HG03354 (cell line): Measurements from ENCODE around the gene NPC1.

Source experiments
- ATAC-seq: cut with Tn5 transposase; IDR thresholded peaks from one replicate; pipeline ENCODE4 v1.9.1; 2021; ENCODE audit warnings: mild to moderate bottlenecking; ENCODE audit not compliant: unreplicated experiment, poor library complexity, severe bottlenecking

Gene NPC1

DNA sequence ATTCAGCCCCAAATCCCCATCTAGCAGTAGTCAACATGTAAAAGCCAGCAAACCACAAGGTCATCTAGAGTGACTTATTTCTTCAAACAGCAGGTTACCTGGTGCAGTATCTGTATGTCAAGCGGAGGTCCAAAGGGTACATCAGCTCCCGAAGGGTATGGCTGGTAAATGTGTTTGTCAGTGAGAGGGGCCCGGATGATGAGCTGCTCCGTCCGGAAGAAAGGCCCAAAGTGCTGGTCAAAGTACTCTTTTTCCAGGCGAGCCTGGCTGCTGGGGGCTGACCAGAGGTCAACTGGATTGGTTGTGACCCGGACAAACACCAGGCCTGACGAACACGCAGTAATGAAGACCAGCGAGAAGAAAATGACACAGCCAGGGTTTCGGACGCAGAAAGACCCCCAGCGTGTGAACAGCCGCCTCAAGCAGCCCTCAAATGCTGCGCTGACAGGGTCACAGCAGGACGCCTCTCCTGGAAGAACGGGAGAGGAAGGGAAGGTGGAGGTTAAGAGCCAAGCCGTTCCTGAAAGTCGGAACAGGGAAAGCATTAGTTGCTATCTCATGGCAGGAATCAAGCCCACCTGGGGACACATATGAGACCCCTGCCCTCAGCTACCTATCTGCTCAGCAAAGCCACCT lies 30.0 kb downstream of the NPC1 start:
- ATAC-seq: no peak

DNA sequence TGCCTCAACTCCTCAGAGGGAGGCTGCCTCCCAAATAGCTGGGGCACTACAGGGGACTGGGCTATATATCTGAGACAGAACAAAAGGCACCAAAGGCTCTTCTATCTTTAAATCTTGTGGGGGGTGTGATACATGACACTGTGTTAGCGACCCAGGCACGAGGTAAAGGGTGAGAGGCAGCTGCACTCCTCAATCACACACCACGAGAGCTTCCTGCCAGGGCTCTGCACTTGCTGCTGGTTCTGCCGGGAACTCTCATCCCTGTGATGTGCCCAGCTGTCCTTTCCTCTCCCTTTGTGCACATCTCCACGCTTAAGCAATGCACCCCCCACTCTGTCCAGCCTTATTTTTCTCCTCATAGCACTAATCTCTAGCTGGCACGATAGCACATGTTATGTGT lies 32.4 kb downstream of the NPC1 start:
- no peak for ATAC-seq

DNA sequence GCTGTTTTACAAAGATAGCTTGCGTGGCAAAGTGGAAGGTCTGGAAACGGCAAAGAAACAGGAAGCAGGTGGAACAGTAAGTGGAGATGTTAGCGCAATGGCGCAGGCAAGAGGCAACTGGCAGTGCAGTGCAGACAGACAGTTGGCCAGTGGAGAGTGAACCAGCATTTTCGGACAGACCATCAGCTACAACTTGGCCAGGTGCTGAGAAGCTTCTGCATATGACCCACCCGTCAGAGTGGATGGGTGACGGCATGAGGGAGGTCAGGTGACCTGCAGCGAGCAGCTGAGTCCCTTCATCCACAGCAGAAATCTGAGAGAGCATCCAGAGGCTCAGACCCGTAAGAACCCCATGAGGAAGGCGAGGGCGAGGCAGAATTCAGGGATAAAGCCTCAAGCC lies 33.8 kb downstream of the NPC1 start:
- ATAC-seq: no peak

DNA sequence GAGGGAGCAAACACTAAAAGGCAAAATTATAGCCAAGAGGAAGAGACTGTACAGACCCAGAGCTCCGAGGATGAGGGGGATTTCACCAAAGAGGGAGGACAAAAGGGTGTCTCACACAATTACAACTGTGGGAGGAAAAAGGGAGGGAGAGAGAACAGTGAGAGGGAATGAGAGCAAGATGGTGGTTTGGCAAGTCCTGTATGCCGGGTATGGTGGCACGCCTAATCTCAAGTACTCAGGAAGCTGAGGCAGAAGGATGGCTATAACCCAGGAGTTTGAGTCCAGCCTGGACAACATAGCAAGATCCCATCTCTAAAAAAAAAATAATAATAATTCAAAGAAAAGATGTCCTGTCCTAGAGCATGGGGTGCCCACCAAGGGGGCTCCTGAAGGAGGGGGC lies 34.3 kb downstream of the NPC1 start:
- ATAC-seq: no peak

DNA sequence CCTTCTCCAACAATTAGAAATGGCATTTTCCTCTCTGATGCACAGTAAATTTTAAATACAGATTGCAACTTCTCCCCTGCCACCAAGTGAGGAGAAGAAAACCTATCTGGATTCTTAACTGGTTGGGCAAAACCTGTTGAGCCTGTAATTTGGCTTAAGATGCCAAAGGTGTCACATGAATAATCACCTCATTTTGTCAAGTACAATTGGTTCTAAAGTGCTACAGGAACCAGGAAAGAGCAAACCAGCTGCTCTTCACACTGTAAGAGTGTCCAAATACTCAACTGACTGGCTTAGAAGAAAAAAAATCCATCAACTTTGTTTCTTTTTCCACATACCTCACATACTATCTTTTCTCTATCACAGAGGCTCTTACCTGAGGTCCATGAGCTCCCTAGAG lies 35.4 kb downstream of the NPC1 start:
- no peak for ATAC-seq

DNA sequence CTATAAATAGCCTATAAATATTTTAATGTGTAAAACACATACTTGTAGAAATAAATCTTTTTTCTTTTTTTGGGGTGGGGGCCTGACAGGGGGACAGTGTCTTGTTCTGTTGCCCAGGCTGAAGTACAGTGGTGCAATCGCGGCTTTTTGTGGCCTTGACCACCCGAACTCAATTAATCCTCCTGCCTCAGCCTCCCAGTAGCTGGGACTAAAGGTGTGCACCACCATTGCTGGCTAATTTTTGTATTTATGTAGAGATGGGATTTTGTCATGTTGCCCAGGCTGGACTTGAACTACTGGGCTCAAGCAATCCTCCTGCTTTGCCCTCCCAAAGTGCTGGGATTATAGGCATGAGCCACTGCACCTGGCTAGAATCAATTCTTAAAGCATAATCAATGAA lies 37.6 kb downstream of the NPC1 start:
- ATAC-seq: no peak

DNA sequence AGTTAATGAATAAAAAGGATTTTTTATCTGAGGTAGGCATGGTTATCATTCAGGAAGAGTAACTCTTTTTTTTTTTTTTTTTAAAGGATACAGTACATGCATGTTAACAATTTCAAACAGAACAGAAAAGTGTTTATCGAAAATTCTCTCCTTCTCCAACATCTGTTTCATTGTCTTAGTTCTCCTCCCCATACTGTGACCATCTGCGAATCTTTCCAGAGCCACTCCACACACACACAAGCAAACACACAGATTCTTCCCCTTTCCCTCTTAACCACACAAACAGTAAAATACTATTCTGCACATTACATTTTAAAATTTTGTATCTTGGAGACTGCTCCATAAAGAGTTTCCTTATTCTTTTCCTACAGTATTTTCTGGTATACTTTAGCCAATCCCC lies 38.0 kb downstream of the NPC1 start:
- ATAC-seq: no peak

DNA sequence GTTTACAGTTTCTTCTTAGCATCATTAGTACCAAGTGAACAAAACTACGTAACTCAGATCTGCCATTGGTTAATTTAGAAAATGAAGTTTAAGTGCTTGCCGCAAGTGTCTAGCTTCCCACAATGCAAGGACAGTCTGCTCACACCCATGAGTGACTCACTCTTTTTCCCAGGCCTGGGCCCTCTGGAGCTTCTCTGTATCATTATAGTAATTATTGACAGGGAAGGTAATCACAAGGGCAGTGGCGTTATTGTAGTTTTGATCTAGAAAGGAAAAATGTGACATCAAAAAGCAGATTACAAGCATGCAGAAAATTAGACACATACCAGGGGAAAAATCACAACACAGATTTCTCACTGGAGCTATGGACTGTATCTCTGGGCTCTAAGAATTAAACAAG lies 38.5 kb downstream of the NPC1 start:
- ATAC-seq: no peak

DNA sequence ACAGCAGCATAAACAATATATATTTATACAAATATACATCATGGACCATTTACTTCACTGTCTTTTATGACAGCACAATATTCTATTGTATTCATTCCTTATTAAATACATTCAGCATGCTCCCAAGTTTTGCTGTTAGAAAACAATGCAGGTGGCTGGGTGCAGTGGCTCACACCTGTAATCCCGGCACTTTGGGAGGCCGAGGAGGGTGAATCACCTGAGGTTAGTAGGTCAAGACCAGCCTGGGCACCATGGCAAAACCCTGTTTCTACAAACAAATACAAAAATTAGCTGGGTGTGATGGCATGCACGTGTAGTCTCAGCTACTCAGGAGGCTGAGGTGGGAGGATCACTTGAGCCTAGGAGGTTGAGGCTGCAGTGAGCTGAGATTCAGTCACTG lies 39.0 kb downstream of the NPC1 start:
- ATAC-seq: no peak

DNA sequence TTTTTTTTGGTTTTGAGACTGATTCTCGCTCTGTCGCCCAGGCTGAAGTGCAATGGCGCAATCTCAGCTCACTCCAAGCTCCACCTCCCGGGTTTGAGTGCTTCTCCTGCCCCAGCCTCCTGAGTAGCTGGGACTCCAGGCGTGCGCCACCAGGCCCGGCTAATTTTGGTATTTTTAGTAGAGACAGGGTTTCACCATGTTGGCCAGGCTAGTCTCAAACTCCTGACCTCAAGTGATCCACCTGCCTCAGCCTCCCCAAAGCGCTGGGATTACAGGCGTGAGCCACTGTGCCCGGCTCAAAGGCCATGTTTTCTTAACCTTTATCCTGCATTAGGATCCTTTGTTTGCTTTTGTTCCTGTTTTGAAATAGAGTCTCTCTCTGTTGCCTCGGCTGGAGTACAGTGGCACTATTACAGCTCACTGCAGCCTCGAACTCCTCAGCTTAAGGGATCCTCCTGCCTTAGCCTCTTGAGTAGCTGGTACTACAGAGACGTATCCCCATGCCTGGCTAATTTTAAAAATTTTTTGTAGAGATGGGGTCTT lies 41.0 kb downstream of the NPC1 start:
- no peak for ATAC-seq

DNA sequence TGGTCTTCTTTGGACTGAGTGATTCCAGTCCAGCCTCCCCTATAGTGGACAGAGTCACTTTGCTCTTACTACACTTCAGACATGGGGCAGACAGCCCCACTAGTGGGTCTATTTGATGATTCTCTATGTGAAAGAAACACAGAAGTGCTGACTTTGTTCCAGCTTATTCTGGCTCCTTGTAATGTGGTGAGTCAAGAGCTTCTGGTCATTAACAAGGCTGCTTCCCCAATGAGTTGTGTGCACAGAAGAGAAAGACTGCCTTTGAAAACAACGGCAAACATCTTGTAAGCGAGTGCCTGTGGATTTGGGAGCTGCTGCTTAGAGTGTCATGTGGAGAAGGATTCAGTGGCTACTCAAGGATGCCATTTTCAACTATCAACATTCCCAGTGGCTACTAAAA lies 43.8 kb downstream of the NPC1 start:
- ATAC-seq: no peak

DNA sequence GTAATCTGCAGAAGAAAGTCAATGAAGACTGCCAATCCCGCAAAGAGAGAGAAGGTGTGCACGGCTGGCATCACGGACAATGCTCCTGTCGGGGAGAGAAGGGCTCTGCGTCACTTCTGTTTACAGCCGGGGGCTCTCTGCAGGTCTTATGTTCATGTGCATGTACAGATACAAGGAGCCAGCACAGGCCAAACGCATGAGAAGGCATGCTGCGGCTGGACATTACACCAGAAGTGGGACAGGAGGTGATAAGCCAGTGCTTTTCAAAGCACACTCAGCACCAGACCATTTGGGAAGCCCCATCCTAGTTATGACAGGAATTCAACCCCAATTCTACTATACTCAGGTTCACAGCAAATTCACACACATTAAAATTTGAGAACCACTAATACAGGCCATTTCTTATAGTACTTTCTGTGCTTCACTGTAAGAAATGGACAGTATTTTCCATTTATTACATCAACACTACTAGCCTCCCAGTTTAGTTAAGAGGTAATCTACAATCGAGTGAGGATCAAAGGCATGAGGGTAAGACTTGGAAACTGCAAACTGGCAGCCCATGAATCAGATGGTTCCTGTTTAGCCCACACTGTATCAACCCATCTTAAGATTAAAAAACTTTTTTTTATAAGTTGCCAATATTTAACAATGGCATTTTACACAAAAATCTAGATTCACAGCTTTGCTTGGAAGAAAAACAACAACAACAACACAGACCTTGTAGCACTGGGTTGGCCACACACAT lies 44.8 kb downstream of the NPC1 start:
- ATAC-seq: no peak

DNA sequence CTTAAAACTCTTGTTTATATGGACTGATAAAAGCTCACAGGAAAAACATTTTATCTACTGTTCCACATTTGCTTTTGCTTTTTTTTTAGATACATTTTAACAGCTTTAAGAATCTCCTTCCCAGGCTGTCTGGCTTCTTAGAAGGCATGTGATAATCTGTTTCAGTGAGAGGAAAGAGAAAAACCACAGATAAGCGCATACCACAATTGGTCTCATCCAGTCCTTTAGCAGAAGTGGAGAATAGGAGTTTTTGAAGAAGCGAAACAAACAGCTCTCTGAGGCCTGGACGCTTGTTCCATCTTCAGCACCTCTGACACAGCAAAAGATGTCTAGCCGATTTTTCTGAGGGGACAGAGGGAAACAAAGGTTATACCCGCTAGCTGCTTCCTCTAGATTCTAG lies 45.4 kb downstream of the NPC1 start:
- peak; percentile 61 for ATAC-seq

DNA sequence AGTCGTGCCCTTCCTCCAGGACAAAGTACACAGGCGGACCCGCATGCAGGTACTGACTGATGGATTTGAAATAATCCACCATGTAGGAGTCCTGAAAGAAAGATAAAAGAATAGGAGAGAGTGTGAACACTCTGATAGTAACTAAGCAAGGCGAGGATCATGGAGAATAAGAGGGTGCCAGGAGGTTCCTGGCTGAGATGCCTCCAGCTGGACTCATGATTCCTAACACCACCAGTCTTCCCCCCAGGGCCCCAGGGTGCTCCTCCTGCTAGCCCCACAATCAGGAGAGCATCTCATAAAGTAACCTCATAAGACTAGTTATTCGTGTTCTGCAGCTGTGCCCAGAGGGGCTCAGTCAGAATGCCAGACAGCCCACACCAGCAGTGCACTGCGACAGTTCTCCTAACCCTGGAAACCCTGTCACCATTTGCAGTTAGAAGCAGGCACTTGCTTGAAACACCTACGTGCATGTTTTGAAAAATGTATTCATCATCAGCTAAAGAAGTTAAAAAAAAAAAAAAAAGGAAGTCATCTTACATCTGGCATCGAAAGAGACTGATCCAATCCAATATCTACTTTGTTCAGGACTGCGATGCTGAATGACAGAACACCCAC lies 46.3 kb downstream of the NPC1 start:
- ATAC-seq: no peak

DNA sequence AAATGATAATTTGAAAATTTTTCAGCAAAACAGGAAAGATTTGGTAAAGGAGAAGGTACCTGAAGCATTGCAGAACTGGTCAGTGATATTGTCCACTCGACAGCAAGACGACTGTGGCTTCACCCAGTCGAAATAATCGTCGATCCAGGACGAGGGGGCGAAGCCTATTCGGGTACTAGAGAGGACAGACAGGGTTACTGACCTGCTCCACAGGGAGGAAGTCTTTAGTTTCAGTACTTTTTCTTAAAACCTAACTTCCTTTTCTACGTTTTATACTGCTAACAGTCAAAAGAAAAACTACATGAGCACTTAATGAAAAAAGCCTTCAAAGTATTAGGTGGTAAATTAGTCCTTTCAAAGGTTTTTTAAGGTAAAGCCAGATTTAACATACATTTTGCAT lies 47.0 kb downstream of the NPC1 start:
- no peak for ATAC-seq

DNA sequence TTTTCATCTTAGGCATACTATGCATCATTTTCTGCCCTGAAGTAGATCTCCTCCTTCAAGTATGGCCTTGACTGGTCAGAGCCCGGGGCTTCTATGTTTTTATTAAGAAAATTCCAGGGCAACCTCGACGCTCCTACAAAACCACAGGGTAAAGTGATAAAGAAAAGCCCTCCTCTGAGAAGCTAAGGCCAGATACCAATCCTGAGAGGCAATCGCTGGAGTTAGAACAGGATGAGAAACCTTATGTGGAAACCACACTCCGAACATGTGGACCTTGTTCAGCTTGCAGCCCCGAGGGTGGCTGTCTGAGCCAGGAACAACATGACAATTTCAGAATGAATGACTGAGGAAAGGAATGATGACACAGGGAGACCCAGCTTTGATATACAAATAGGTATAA lies 47.4 kb downstream of the NPC1 start:
- ATAC-seq: no peak

DNA sequence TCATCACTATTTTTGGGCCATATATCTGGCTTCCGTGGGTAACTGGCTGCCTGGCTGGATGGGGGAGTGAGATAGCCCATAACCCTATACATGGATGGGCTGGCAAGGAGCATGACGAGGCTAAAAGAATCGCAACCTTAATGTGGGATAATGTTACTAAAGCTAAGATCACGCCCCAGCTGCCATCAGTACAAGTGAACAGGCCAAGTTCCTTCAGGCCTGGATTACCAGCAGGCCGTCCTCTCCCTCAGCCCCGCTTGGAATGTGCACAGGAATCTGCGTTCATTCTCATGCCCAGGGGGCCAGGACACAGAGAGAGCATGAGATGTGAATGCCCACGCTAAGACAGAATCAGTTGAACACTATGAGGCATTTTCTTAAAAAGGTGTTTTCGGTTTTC lies 48.3 kb downstream of the NPC1 start:
- ATAC-seq: no peak

DNA sequence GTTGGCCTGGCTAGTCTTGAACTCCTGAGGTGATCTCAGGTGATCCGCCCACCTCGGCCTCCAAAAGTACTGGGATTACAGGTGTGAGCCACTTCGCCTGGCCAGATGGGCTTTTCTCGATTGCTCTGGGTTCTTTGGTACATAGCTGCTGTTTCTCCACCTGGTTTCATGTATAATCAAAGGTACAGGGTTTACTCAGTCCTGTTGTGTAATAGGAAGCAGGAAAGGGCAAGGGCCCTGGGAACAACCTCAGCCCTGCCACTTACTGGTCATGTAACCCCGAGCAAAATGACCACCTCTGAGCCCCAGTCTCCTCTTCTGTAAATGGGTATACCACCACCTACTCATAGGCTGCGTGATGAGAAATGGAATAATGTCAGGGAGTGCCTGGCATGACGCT lies 49.0 kb downstream of the NPC1 start:
- no peak for ATAC-seq

DNA sequence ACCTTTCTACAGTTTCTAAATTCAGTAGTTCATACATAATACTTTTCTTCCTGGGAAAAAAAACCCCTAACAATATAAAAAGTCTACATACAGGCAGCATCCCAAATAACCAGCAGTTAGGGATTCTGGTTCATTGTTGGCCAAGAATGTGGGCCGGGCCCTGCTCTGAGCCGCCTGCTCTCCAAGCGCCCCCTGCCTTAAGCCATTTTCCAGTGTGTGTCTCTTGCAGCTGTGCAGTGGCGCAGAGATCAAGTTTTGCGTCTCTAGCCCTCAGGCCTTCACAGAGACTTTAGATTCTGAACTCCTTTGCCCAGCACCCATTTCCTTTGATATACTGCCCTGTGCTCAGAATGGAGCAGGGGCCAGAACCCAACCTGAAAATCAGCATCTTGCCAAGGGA lies 50.1 kb downstream of the NPC1 start:
- no peak for ATAC-seq

DNA sequence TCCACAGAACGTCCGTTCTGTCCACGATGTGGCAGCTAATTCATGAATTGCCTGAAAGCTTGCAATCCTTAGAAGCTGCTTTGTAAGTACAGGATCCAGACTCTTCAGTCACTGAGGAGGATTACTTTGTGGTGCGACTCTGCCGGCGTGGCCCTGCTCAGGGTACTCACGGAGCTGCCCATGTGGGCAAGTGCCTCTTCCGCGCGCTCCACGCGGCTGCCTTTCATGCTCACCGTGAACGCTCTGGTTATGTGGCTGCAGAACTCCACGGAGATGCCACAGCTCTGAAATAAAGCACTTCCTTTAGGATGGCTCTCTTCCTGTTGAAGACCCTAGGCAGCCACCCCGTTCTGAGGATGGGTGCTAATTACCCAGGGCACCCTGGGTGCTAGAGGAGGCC lies 52.0 kb downstream of the NPC1 start:
- ATAC-seq: no peak

DNA sequence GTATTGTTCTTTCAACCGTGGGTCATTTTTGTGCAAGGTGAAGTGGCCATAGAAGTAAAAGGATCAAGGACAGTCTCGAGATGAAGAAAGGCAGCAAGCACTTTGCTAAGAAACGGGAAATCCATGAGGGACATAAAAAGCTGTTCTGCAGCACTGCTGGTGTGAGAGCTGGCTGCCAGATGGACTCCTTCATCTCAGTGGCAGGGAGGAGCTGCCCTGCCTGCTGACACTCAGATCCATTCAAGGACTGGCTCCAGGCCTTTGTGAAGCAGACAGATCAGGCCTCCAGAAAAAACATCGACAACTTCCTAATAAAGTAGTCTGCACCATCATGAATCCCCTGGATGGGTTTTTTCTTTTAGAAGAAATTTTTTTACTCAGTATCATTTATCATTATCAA lies 53.5 kb downstream of the NPC1 start:
- no peak for ATAC-seq
